ENCODE measurements around the gene ZFP36L2.
"Not testable (repeated sequence)": the region's sequence is repeated elsewhere in the genome, so short reads cannot be mapped to it uniquely, and the experiment has no call there.

Gene ZFP36L2

DNA sequence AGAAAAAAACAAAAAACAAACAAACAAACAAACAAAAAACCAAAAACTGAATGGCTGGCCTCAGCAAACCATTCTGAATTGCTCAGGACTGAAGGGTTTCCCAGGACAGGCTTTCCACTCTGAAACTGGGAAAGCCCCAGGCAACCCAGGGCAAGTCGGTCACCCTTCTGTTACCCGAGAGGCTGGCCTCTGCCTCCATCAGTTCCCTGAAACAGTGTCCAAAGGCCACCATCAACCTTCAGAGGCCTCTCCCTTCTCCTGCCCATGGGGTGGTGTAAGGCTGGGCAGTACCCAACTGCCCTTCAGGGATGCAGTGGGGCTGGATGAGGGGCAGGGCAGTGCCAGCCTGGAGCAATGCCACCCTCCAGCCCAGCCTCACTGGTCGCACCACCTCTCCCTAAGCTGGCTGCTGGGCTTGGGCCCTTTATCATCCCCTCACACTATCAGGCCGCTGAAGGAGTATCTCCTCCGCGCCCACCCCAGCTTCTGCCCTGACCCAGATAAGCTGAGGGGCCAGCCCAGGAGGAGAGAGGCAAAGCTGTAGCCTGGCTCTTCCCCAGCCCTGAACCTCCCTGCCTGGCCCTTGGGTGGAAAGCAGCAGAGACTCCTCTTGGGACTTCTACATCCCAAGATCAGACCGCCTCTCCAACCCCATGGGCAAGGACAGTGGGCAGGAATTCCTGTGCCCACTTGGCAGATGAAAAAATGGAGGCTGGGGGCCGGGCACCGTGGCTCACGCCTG, 35.9 kb downstream of the ZFP36L2 start:
- Histone ChIP-seq H3K27me3 (replicated peaks; ENCODE audit: control insufficient read depth, insufficient read depth, low read length) (no peaks in the 10 kb centered on the region), H3K36me3 (ENCODE audit: control insufficient read depth, insufficient read depth, low read length) (no peaks in the 10 kb centered on the region), H3K4me3 (replicated peaks; ENCODE audit: low read depth, low read length) (no peak overlapping the region)
- DNase-seq (ENCODE audit: extremely low read depth, insufficient read length) = no peak
- TF ChIP-seq, protein P1, sequence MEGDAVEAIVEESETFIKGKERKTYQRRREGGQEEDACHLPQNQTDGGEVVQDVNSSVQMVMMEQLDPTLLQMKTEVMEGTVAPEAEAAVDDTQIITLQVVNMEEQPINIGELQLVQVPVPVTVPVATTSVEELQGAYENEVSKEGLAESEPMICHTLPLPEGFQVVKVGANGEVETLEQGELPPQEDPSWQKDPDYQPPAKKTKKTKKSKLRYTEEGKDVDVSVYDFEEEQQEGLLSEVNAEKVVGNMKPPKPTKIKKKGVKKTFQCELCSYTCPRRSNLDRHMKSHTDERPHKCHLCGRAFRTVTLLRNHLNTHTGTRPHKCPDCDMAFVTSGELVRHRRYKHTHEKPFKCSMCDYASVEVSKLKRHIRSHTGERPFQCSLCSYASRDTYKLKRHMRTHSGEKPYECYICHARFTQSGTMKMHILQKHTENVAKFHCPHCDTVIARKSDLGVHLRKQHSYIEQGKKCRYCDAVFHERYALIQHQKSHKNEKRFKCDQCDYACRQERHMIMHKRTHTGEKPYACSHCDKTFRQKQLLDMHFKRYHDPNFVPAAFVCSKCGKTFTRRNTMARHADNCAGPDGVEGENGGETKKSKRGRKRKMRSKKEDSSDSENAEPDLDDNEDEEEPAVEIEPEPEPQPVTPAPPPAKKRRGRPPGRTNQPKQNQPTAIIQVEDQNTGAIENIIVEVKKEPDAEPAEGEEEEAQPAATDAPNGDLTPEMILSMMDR (IDR thresholded peaks at IDR 0.05; ENCODE audit: insufficient read depth, low read length, poor library complexity, severe bottlenecking) = no peak

DNA sequence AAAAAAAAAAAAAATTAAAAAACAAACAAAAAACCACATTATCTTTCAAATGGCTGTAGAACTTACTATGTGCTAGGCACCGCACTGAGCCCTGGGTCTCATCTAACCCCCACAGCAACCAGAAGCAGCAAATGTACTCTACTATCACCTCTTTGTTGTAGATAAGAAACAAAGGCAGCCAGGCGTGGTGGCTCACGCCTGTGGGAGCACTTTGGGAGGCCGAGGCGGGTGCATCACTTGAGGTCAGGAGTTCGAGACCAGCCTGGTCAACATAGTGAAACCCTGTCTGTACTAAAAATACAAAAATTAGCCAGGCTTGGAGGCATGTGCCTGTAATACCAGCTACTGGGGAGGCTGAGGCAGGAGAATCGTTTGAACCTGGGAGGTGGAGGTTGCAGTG, 36.5 kb downstream of the ZFP36L2 start:
- H3K36me3 ChIP-seq (ENCODE audit: control insufficient read depth, insufficient read depth, low read length); H3K27me3 ChIP-seq (replicated peaks; ENCODE audit: control insufficient read depth, insufficient read depth, low read length); DNase-seq (ENCODE audit: extremely low read depth, insufficient read length); H3K4me3 ChIP-seq (replicated peaks; ENCODE audit: low read depth, low read length): not testable (repeated sequence)

DNA sequence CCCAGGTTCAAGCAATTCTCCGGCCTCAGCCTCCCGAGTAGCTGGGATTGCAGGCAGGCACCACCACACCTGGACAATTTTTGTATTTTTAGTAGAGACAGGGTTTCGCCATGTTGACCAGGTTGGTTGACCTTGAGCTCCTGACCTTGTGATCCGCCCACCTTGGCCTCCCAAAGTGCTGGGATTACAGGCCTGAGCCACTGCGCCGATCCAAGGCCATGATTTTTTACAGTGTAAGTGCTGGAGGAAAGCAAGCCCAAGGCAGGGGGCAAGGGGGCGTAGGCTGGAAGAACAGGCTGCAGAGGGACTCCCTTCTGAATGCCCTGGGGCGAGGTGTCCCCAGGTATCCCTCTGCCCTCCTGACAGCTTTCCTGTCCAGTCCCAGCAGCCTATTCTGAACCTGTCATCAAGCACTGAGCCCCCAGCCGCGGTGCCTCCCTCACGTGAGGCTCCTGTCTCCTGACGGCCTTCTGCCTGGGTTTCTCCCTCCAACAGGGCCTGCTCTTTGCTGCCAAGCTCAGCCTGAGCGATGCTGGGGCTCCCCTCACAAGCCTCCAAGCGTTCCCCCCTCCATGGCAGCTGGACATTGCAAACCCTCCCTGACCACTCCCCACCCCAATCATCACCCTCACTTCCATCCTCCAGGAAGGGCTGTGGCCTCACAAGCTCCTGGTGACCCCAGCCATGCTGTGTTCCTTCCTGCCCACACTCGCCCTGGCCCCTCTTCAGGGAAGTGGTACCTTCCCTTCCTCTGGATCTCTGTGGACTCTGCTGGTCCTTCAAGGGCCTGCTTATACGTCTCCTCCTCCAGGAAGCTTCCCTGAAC, 37.6 kb downstream of the ZFP36L2 start:
- DNase-seq (ENCODE audit: extremely low read depth, insufficient read length) = no peak

GRCh38 chr2:43186679-43187374, 39.6 kb downstream of the ZFP36L2 start:
- TF ChIP-seq, protein P1 (IDR thresholded peaks at IDR 0.05; ENCODE audit: insufficient read depth, low read length, poor library complexity, severe bottlenecking) = no peak
- no peaks in the 10 kb centered on the region for H3K27me3 ChIP-seq (replicated peaks; ENCODE audit: control insufficient read depth, insufficient read depth, low read length)
- DNase-seq (ENCODE audit: extremely low read depth, insufficient read length) = no peak
- H3K4me3 ChIP-seq (replicated peaks; ENCODE audit: low read depth, low read length) = no peak overlapping the region
- H3K36me3 ChIP-seq (ENCODE audit: control insufficient read depth, insufficient read depth, low read length) = no peaks in the 10 kb centered on the region

More for the DNA sequence above, 37.6 kb downstream of the ZFP36L2 start:
- TF ChIP-seq, protein P1 (IDR thresholded peaks at IDR 0.05; ENCODE audit: insufficient read depth, low read length, poor library complexity, severe bottlenecking) = no peak
- no peak overlapping the region for H3K4me3 ChIP-seq (replicated peaks; ENCODE audit: low read depth, low read length)
- H3K36me3 ChIP-seq (ENCODE audit: control insufficient read depth, insufficient read depth, low read length) = no peaks in the 10 kb centered on the region
- no peaks in the 10 kb centered on the region for H3K27me3 ChIP-seq (replicated peaks; ENCODE audit: control insufficient read depth, insufficient read depth, low read length)

DNA sequence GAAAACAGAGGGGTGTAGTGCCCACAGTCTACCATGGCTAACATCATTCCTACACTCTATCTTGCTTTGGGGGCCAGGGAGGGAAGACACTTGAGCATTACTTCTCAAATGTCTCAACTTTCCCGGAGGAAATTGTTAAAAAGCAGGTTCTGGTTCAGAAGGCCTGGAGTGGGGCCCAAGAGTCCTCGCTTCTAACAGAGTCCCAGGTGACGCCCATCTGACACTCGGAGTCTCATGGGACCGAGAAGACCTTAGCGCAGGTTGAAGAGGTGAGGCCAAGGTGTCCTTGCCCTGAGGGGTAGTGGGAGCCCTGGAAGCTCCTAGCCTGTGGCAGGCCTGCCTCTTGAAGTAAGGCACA, 40.1 kb downstream of the ZFP36L2 start:
- Histone ChIP-seq H3K4me3 (replicated peaks; ENCODE audit: low read depth, low read length) (no peak overlapping the region), H3K36me3 (ENCODE audit: control insufficient read depth, insufficient read depth, low read length) (no peaks in the 10 kb centered on the region), H3K27me3 (replicated peaks; ENCODE audit: control insufficient read depth, insufficient read depth, low read length) (no peaks in the 10 kb centered on the region)
- no peak for DNase-seq (ENCODE audit: extremely low read depth, insufficient read length)
- TF ChIP-seq, protein P1 (IDR thresholded peaks at IDR 0.05; ENCODE audit: insufficient read depth, low read length, poor library complexity, severe bottlenecking) = no peak

GRCh38 chr2:43185146-43185545, 41.3 kb downstream of the ZFP36L2 start:
- TF ChIP-seq, protein P1 (IDR thresholded peaks at IDR 0.05; ENCODE audit: insufficient read depth, low read length, poor library complexity, severe bottlenecking) = no peak
- DNase-seq (ENCODE audit: extremely low read depth, insufficient read length) = no peak
- H3K27me3 ChIP-seq (replicated peaks; ENCODE audit: control insufficient read depth, insufficient read depth, low read length) = no peaks in the 10 kb centered on the region
- no peak overlapping the region for H3K4me3 ChIP-seq (replicated peaks; ENCODE audit: low read depth, low read length)
- H3K36me3 ChIP-seq (ENCODE audit: control insufficient read depth, insufficient read depth, low read length) = no peaks in the 10 kb centered on the region

Measured in GM06990 (cell line).